Activated T-cell treated with anti-CD3 and anti-CD28 coated beads for 48 hours (primary cell): Measurements from ENCODE around the gene LRRC18.

Source experiments
- DNase-seq: peaks from one replicate; pipeline ENCODE4 v3.0.0-alpha.2; 2020; ENCODE audit warnings: low read depth

Gene LRRC18

DNA sequence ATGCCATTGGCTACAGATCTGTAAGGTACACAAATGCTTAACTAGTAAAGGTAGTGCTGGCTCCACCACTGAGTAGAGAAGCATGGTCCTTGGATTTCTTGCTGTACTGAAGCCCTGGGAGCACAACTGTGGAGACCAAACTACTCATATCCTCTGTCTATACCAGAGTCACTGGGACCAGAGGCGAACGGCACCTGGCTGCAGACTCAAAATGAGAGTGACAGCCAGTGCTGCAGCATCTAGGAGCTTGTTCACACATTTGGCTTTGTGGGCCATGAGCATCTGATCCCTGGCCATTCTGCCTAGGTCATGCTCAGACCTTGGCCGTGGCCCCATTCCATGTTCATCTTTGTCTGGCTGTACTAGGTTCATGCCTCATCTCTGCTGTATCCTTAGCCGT lies 31.9 kb downstream of the LRRC18 start:
- no peak for DNase-seq

DNA sequence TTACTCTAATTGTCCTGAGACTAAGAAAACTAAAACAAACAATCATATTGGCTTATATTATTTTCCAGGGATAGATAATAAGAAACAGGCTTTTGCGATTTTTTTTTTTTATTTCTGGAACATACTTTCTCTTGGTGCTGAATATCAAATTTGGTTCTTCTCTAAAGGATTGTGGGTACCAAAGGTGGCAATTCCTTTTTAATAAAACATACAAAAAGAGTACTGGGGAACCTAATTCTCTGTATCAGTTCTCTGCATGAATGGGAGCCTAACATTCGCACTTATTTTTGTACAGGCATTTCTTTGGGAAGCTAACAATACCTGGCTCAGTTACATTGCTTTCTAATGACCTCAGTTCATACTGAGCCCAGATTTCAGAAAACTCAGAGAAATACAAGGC lies 32.8 kb downstream of the LRRC18 start:
- DNase-seq = no peak

DNA sequence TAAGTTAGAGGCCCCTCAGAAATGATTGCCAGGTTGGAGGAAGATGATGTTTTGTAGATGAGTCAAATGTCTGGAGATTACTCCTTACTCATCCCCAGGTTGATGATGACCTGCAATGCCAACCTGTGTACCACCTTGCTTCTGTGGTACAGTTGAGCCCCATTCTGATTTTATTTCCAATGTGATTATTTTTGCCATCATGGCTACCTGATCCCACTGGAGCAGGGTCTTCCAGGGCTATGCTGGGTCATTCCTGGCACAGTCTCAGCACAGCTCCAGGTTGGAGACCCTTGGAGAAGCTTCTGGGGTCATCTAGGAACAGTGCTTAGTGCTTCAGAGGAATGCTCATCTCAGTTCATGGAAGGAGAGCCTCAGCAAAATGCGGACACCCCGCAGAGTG lies 34.3 kb downstream of the LRRC18 start:
- DNase-seq = no peak

DNA sequence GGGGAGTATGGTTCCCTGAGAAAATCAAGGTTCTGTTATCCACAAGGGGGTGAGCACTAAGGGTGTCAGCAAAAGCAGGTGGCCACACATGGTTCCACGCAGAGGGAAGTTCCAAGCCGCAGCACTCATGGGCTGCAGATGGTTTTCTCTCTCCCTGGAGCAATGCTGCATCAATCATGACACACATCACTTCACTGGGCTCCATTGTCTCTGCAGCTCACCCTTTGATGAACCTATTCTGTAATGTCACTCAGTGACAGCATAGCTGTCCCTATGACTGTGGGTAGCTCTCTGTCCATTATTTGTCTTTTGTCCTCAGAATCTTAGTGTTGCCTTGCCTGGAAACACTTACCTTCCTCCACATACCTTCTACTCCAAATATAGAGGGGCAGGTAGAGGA lies 34.8 kb downstream of the LRRC18 start:
- no peak for DNase-seq

DNA sequence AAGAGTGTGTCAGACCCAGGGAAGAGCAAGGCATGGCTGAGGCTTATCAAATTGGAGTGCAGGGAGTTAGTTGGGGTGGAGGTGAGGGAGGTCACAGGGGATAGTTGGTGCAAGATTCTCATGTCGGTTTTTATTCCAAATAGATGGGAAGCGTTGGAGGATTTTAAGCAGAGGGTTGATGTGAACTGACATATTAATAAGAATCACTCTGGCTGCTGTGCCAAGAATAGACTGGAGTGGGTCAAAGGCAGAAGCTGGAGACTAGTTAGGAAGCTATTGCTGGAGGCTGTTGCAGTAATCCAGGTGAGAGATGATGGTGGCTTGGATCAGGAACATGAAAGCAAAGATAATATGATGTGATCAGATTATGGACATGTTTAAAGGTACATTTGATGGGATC lies 36.5 kb downstream of the LRRC18 start:
- DNase-seq = no peak

DNA sequence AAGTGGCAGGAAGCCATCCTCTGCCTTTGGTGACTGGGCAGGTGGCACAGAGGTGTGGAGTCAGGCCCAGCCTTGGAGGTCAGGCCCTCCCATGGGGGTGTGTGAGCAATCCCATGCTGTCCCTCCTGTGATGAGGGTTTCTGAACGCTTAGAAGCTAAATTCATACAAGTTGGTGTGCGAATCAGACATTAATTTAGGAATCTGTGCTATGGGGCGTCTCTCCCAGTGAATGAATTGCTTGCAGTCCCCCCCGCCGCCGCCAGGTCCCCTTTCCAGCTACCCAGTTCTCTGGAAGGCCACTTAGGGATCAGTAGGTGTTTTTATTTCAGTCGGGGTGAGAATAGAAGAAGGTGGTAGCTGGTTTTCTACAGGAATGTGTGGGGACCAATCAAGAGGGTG lies 37.5 kb downstream of the LRRC18 start:
- no peak for DNase-seq

DNA sequence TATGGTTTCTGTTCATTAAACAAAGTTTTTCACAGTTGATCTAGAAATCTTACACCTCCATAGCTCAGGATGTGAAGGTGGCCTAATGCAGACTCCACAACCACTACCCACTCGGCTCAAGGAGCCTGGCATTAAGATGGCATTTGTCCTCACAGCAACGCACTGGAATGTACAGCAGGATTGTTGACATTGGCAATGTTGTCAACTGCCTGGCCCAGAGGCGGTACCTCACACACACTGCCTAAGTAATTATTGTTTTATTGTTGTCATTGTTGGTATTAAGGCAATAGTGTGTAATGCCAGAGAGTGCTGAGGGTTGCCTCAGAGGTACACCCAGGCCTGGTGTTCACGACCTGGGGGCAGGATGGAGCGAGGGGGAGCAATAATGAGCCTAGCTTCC lies 38.3 kb downstream of the LRRC18 start:
- DNase-seq = no peak

DNA sequence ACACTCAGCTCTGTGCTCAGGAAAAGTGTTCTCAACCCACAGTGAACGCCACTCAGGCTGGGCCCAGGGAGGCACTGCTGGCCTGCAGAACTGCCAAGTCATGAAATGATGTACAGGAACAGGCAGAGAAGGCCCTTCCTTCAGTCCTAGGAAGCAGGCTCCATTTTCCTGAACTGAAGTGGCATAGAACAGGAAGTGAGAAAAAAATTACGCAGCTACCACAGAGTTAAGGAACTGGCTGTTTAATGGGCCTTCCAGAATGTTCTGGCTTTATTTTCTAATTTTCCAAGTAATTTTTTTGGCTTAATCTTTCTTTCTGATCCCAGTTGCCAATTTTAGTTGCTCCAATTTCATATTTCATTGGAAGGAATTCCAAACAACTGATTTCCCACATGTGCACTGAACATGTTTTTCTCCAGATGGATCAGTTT lies 39.3 kb downstream of the LRRC18 start:
- DNase-seq = no peak

DNA sequence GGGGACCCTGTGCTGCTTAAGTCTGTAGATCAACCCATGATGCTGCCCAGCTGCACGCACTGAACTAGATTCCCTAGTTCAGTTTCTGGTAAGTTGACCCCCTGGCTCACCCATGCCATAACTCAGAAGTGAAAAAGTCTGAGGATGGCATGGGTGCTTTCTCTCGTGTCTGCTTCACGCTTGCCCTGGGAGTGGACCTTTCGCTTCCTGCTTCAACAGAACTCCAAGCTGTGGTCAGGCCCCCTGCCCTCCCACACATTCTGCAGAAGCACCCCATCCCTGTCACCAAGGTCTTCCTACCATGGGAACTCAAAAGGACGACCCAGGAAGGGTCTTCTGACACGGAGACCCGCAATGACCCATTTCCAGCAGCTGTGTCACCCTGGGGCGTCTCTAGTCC lies 39.9 kb downstream of the LRRC18 start:
- DNase-seq = no peak

DNA sequence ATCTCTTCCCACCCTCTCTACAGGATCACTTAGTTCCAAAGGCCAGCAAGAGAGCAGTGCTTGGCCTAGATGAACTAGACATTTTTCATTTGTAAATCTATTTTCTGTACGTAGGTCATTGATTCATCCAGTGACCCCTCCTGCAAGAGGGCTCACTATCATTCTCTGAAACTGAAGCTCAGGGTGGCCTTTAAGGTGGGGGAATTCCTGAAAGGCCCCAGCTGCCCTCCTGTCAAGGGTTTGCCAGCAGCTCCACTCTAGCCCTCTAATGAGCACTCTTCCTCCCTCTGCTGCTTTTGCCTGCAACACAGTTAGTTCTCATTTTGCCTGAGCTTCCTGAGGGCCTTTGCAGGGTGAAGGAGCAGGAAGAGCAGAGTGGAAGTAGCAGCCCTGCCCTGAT lies 41.2 kb downstream of the LRRC18 start:
- no peak for DNase-seq

DNA sequence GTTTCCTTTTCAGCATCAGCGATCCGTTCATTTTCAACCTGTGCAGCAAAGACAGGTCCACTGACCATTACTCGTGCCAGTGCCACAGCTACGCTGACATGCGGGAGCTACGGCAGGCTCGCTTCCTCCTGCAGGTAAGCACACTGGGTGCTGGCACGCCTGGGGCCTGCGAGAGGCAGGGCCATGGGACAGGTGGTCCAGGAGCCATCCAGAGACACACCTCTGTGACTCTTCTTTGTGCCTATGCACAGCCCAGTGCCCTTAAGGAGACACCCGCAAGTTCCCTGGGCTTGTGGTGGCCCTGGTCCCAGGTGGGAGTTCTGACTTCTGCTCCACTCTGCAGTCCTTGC lies 42.2 kb downstream of the LRRC18 start:
- DNase-seq = no peak

DNA sequence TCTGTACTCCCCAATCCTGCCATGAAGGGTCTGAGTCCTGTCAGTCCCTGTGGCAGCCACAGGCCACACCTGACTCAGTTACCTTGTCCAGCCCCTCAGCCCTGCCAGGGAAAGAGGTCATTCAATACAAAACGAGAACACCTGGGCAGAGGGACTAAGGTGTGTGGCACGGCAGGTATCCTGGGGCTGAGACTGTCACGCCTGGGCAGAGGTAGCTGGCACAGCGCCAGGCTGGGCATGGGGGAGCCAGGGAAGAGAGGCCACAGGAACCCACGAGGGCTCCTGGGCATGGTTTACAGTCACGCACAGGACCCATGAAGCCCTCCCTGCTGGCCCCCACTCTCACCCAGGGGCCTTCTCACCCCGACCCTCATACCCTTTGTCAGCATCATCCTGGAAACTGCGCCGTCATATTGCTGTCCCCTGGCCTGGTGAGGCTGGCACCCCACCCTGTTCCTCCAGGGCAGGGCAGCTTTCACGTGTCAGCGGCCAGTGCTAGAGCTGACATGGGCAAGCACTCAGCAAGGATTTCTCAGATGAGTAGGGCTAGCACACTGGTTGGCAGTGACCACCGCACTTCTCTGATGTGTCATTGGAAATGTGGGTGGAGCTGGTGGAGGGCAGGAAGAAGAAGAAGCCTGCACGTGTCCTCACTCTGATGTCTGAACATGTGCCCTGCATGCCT lies 42.7 kb downstream of the LRRC18 start:
- DNase-seq = no peak

DNA sequence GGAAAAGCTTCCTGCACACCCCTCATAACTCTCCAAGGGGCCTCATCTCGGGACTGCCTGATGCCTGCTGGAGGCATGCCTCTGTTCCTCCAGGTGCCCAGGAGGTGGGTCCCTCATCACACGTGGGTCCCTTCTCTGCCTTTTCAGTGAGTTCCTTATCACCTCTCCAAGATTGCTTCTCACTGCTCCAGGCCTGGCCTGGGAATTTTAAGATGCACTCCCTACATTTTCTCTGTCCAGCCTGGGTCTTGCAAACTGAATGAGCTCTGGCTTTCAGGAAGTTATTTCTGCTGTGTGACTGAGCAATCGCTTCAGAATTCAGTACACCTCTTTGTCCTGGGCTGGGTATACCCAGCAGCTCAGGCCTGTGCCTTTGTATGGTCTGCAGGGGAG lies 43.8 kb downstream of the LRRC18 start:
- no peak for DNase-seq

DNA sequence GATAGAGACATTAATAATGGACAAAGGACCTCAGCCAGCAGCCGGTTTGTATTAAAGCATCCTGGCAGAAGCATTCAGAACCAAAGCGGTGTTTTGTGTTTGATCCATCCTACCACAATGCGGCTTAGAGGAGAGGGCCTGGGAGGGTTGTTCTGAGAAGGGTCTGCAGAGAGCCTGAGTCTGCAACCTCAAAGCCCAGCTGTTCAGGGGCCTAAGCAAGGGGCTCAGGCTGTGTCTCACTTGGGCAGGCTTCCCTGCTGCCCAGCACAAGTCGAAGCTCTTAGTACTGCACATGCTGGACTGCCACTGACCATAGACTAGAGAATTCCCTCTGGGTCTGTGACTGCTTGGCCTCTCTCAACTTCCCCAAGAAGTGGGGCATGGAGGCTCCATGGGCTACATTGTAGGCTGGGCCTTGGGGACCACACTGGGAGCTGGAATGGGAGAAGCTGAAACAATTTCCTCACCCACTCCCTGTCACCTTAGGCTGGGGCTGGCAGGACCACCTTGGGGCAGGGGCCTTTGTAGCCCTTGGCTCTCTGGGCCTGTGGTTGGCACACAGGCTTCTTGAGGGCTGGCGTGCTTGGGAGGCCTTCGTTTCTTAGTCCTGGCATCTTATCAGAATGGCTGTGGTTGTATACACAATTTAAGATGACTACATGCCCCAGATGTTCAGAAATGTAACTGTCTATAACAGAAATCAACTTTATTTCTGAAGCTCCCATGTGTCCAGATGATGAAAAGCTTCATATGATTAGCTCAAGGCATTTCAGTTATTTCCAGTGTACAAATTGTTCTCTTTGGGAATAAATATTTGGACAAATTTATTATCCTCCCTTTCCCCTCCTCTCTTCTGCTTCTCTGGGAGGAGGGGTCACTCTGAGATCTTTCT lies 44.5 kb downstream of the LRRC18 start:
- no peak for DNase-seq

DNA sequence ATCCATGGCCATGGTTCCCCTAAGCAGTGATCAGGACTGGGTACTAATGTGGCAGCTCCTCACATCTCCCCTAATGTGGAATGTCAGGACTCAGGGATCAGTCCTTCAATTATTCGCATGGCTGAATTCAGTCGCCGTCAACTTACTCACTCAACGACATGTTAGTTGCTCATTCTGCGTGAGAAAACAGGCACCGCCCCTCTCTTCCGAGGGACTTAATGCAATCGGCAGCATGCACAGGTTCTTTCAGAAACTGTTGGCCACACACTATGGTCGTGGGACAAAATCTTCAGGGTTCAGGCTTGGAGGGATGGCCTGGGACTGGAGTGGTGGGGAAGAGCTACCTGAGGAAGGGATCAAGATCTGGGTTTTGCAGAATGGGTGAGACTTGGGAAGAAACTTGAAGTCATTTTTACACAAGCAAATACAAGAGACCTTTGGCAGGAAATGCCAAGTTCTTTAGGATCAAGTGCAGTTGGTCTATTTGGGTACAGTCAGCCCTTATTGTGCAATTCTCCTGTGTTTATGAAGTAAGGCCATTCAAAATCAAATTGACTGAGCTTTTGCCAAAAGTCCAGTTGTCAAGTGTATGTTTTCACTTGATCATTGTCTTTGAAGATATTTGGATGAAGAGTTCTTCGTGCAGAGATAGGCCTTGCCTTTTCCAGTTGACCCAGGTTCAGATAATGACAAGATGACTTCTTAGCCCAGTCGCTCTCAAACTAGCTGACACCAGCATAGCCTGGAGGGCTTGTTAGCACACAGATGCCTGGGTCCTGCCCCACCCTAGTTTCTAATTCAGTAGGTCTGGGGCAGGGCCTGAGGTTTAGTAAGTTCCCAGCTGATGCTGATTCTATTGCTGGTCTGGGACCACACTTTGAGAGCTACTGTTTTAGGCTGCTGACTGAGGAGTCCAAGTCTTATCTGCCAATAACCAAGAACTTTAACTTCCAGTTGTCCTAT lies 48.5 kb downstream of the LRRC18 start:
- DNase-seq = no peak

DNA sequence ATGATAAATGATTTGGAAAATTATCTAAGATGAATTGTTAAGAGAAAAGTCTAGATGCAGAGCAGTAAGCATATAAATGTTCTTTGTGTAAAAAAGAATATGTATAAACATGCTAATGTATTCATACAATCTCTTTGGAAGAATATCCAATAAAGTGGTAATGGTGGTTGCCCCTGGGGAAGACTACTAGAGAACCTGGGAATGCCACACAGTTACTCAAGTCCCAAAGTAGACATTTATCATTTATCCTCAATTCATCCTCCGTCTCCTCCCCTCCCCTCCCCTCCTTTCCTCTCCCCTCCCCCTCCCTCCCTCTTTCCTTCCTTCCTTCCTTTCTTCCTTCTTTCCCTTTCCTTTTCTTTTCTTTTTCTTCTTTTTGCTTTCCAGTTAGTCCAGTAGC lies 51.7 kb downstream of the LRRC18 start:
- no peak for DNase-seq

DNA sequence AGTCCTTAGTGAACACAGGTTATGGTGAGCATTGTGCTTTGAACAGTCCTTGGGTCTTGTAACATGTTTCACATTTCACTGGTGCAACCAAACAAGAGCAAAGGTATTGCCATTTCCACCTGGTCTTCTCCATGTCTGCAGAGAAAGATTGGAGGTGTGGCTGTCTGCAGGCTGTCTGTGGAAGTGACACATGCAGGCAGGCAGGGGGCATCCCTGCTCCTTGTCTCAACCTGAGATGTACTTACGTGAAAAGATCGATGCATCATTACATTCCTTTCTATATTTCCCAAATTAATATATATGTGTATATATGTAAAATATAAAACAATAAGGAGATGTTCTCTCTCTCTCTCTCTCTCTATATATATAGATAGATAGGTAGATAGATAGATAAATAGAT lies 54.3 kb downstream of the LRRC18 start:
- DNase-seq = no peak

DNA sequence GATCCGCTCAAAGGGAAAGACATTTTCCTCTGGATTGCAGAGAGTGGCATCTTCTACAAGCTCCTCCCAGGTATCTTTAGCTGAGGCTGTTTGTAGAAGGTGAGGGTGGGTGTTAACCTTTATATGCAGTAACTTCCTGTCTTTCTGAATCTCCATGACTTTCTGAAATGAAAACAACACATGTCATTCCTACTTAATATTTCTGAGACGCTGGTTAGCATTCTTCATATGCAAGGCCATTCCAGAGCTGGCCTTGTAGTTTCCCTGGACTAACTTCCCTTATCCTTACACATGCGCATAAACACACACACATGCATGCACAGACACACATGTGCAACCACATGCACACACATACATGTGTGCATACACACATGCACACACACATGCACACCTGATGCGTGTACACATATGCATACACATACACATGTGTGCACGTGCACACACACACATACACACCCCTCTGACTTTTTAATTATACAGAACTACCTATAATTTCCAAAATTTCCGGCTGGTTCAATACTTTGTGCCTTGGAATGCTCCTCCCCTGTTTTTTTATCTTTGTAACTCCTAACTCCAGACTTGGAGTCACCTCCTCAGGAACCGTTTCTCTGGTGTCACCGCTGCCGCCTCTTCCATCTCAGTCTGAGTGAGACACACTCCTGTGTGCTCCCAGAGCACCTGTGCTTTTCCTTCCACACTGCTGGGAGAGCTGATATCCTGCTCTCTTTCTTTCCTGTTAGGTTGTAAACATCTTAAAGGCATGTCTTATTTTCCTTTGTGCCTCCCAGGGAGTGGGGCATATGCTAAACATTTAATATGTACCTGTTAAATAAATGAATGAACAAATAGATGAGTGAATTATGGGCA lies 55.2 kb downstream of the LRRC18 start:
- DNase-seq = no peak

DNA sequence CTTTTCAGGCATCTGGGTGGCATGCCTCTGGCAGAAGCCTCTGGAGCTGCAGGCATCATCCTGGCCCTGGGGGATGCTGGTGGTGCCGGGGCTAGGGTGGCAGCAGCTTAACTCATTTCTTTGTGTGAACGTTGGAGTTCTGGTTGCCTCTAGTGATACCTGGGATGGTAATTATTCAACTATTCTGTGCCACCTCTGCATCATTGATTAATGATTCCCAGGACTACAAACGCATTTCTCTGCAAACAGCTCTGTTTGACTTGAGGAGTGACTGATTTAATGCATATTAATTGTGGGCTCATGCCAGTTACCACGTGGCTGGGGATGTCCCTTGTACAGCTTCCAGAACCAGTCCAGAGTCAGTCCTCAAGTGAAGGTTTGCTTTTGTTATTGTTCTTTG lies 55.9 kb downstream of the LRRC18 start:
- DNase-seq = no peak

DNA sequence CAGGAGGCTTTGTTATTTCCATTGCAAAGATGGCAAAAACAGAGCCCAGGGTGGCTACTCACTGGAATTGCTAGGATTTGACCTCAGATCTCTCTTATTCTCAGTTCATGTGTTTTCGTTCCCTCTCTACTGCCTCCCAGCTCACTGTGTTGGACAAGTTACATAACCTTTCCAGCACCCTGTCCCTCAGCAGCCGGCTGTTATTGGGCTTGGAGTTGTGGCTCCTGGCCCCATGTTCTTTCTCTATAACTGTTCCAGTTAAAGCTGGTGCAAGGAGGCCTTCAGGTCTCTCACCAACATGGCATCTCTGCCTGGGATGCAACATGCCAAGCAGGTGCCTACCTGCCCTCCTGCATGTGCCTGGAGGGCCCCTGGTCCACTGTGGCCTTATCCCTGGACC lies 56.8 kb downstream of the LRRC18 start:
- DNase-seq = no peak

DNA sequence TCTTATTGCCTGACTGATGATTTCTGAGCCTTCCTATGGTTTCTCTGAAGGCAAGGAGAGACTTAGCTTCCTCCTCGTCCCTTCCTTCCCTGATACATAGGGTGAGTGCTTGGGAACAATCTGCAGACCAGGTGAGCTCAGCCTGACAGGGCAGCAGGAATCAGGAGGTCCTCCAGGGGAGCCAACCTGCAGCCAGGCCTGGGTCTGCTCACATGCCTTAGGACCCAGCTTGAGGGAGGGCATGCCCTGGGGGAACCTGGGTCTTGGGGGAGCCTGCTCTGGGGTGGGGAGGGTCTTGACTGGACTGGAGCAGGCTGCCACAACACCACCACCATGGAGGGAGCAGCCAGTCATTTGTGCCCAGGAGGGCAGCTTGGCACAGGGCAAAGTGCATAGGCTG lies 57.7 kb downstream of the LRRC18 start:
- no peak for DNase-seq
